GM21515 (cell line): ENCODE results near the gene DMRT3.
A peak's percentile ranks its signal among the peaks of the same experiment; 100 is the strongest.

Source experiments
- ATAC-seq: cut with Tn5 transposase; IDR thresholded peaks from one replicate; pipeline ENCODE4 v1.9.1; 2021; ENCODE audit not compliant: unreplicated experiment

The DMRT3 gene

DNA sequence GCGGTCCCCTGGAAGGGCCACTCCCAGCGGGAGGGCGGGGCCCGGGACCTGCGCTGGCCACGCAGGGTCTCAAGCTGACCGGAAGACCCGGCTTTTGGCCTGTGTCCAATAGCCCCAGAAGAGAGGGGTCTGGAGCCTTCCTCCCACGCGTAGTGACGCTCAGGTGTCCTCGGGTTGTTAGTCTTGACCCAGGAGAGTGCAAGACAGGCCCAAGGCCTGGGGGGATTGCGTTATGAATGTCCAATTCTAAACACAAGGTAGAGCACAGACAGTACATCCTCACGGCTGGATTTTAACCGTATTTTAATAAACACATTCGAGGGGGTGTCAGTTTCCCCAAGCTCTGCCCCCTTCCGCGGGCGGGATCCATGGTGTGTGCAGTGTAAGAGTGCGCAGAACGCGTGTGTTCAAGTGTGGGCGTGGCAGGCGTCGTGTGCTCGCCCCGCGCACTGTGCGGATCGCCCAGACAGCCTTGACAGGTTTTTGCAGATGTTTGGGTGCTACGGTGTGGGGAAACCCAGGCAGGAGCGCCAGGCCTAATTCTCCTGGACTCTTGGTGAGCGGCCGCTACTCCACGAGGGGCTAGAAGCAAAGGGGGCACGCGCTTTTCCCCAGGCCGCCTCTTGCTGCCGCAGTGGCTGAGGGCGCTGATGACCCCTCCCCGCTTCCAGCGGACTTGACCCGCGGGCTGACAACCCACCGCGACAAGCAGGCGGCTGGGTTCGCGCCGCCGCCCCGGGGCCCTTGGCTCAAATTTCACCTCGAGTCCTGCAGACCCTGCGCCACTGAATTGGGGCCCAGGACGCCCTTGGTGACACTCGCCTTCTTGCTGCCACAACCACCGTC is 6.1 kb upstream of the DMRT3 start:
- ATAC-seq, result no peak

GRCh38 chr9:971901-972500 is 4.5 kb upstream of the DMRT3 start:
- ATAC-seq, result no peak

DNA sequence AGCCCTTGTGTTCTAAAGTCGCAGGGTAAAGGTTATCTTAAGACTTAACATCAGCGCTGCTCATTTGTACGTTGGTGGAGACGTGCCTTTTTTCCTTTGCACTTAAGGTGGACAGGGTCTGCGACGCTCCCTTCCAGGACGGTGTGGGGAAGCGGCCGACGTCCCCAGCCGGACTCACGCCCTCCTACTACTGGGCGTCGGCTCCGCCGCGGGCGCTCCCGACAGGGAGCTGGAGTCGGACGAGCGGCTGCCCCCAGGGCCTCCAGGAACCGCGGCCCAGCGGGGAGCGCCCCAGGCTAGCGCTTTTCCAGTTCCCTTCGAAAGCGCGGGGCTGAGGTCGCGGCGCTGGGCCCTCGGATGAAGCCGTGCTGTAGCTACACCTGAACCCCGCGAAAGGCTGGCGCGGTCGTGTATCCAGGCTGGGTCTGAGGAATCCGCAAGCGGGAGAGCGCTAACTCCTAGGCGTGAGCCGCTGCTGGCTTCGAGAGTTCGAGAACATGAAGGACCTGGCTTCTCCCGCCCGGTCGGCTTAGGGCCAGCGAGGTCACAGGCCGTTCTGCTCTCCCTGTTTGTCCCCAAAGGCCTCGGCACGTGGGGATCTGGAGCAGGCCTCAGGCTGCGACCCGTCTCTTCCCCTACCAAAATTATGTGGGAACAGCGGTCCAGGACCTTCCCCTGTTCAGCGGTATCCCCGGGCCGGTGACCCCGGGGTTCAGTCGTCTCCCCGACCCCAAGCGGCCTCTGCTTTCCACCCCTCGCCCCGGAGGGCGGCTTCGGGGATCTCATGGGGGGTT is 3.8 kb upstream of the DMRT3 start:
- ATAC-seq, result no peak

- no peak for ATAC-seq
Measured at GRCh38 chr9:973295-973834, 3.1 kb upstream of the DMRT3 start.

- no peak for ATAC-seq
Measured at GRCh38 chr9:974031-974995, 2.1 kb upstream of the DMRT3 start.

GRCh38 chr9:974996-975739 is 1.3 kb upstream of the DMRT3 start:
- no peak for ATAC-seq

DNA sequence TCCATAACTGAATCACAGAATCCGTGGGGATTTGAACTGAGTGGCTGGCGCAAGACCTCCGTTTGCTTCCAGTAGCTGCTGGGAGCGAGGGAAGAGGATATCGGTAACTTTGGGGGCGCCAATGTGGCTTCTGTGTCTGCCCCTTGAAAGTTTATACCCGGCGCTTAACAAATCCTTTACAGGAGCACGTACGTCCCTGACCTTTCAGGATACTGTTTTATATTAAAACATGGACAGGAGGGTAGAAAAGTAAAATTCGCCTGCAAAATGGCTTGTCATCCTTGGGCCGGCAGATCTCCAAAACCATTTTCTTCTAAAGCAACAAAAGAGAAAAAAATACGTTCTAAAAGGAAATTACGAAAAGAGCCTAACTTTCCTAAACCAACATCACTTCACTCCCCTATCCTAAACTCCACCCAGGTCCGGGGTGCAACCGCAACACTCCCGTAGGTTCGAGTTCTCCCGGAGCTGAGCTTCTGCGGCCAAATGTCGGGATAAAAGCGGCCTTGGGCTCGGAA is 656 bp upstream of the DMRT3 start:
- no peak for ATAC-seq

DNA sequence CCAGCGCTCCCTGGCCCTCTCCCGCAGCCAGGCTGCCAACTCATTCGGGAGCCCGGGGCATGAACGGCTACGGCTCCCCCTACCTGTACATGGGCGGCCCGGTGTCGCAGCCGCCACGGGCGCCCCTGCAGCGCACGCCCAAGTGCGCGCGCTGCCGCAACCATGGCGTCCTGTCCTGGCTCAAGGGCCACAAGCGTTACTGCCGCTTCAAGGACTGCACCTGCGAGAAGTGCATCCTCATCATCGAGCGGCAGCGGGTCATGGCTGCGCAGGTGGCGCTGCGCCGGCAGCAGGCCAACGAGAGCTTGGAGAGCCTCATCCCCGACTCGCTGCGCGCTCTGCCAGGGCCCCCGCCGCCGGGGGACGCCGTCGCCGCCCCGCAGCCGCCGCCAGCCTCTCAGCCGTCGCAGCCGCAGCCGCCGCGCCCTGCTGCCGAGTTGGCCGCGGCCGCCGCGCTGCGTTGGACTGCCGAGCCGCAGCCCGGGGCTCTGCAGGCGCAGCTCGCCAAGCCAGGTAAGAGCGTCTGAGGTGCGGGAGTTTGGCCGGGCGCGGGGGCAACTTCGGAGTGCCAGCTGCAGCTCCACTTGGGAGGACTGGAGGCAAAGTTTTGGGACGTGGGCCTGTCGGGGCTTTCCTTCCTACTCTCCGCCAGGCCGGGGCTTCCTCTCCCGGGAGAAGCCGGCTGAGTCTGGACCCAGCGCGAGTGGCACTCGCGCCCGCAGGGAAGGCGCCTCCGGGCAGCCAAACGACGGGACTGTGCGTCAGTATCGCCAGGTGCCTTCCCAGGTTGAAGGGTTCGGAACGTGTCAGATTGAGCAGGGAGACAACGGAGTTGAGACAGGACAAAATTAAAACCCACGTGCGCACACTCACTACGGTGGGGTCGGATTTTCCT is 735 bp downstream of the DMRT3 start:
- no peak for ATAC-seq

DNA sequence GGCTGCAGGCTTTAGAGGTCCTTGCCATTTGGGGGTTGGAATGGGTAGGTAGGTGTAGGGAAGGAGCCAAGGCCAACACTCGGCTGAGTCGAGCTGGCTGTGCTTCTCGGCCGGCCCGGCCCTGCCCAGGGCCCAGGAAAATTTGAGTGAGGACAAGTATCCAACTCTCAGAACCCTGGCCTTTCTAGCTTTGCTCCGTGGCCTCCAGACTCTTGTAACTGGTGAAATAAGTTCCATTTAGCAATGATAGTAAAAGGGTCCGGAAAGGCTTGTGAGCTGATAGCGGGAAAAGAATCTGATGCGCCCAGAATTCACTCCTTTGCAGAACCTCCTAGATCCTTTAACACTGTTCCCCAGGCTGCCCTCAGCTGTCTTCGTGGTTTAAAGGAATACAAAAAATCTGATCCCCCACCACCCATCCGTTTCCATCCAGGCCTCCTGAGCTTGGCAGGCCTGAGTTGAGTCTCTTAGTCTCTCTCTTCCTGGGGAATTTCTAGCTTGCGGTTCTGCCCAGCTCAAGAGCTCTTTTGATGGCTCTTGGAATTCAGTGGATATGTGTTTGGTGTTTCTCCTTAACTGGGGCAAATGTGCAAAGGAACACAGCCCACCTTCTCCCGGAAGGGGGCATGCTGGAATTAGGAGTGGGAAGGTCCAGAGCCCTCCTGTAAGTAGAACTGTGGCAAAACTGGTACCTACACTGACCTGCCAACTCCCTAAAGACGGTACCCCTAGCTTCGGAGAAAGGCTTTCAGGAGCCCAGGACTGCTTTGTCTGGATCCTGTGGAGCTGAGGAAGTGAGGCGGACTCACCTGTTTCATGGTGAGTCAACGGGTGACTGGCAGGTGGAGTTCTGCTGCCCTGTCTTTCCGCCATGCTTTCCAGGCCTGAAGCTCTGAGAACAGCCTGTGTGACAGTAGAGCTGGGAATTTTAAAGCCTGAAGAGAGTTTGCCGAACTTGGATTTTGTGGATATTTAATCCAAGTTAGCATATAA is 1.7 kb downstream of the DMRT3 start:
- ATAC-seq, result no peak

DNA sequence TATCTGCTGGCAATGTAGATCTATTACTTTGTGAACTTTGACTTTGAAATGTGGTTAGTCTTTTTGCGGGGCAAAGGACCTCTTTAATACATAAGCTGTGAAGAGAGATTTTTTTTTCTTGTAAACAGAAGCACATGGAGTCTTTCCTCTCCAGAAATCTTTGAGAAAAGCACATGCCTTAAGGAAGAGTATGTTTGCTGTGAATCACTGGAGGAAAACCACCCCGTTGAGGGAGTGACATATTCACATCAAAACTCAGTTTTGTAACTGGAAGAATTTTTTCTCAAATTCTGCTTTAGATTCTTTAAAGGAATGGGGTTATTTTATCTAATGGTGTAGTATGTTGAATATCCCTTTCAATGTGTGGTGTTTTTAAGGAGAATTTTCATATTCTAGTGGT is 3.5 kb downstream of the DMRT3 start:
- no peak for ATAC-seq

DNA sequence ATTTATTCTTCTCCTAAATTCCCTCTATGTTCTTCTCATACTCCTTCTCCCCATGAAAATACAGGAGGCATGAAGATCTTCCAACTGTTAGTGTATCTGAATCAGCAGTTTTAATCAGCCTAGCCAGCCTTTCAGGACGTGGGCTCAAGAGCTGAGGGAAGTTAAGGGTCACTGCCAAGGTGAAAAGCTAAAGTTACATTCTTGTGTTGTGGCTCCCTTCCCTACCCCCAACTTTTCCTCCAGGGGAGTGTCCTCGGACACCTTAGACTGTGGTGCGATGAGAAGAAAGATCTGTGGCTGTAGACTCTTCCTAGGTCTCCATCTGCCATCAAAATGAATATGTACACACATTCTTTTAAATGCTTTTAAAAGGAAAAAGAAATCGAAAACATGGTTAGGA is 4.2 kb downstream of the DMRT3 start:
- ATAC-seq, result no peak

- no peak for ATAC-seq
Measured at GRCh38 chr9:981491-981898, 5.0 kb downstream of the DMRT3 start.

DNA sequence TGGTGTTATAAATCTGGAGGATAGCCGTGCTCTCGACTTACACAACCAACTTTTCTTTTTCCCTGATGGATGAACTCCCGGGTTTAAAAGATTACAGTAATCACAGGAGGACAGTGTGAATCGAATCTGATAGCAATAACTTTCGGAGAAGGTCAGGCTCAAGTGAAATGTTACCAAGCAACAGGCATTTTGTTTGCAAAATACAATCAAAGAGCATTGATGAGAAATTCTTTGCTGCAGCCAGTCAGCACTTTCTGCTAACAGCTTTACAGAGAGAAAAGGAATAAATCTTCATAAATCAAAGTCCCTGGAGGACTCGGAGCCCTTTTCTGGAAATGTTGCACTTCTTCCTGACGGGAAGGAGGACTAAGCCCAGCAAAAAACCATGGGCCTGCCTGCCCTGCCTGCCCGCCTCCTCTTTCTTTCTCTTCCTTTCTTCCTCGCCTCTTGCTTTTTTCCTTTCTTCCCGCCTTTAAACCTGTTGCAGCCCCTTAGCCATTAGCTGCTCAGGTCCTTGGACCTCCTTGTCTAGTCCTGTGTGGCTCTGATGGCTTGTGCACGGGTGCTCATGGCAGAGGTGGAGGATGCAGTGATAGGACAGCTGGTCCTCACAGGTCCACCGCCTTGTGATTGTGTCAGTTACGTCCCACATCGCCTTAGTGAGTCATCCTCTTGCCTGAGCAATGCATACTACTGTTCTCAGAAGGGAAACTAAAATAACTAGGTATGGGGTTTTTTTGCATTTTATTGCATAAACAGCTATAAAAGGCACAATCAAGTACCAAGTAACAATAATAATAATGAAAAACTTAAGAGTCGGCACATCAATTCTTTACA is 6.2 kb downstream of the DMRT3 start:
- no peak for ATAC-seq

DNA sequence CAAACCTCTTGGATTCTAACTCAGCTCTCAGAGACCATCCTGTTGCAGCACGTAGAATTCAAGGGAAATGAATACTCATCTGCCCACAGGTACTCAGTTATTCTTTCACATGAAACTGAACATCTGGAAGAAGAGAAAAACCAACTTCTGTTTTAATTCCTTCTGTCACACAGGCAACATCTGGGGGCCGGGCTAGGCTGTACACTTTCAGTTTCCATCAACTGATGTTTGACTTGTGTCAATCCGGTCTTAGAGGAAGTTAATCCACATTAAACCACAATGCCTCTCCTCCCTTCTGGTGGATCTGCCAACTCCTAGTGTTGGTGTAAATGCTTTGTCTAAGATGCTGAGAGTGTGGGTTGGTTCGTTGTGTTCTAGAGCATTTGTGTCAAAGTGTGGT is 17.6 kb downstream of the DMRT3 start:
- peak; percentile 73 for ATAC-seq

GRCh38 chr9:995192-995591 is 18.7 kb downstream of the DMRT3 start:
- no peak for ATAC-seq

DNA sequence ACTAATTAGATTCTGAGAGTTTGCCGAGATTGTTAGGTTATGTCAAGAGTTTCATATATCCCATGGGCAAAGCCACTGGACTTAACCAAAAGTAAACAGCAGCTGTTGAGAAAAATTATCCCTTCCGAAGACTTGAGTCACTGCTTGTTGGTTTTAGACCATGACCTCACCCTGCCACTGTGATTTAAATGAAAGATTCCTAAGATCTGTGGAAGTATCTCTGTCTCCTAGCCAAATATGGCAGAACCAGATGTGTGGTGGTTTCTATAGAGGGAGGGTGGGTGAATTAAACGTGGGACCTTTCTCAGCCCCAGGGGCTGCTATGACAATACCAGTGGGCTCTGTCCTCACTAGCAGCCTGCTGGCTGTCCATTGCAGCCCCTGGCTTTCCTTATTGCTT is 19.3 kb downstream of the DMRT3 start:
- no peak for ATAC-seq
